GM18873 (cell line): Measurements from ENCODE around the gene AFTPH.
A peak's percentile ranks its signal among the peaks of the same experiment; 100 is the strongest.
"Not testable (repeated sequence)": the region's sequence is repeated elsewhere in the genome, so short reads cannot be mapped to it uniquely, and the experiment has no call there.

Source experiments
- ATAC-seq: cut with Tn5 transposase; IDR thresholded peaks from one replicate; pipeline ENCODE4 v1.9.1; 2021; ENCODE audit warnings: mild to moderate bottlenecking, moderate library complexity, moderate number of reproducible peaks; ENCODE audit not compliant: unreplicated experiment, low FRiP score

AFTPH gene

DNA sequence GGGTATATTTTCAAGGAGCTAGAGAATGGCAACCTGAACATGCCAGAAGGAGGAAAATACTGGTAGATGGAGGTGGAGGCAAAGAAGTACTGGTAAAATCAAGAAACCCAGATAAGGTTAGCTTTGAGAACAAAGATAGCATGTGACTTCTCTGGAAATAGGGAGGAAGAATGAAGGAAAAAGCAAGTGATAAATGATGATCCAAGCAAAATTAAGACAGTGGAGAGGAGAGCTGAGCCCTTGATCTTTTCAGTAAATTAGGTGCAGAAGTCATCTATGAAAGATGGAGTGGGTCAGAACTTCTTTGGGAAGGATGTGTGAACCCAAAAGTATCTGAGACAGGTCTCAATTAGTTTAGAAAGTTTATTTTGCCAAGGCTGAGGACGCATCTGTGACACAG is 25.7 kb upstream of the AFTPH start:
- ATAC-seq: no peak

DNA sequence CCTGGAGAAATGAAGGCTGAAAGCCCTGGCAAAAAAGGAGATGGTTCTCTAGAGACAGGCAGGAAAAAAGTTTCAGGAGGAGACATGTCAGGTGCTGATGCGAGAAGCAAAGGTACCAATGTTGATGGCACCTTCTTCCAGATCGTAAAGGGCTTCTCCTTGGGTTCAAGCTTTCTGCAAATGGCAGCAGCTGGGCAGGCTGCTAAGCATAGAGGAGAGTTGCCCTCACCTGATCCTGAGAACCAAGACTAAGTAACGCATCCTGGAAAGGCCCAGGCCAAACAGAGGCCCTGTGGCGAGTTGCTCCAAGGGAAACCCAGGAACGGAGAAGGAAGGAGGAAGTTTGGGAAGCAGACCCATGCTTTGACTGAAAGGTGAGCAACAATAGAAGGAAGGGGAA is 23.6 kb upstream of the AFTPH start:
- ATAC-seq: no peak

DNA sequence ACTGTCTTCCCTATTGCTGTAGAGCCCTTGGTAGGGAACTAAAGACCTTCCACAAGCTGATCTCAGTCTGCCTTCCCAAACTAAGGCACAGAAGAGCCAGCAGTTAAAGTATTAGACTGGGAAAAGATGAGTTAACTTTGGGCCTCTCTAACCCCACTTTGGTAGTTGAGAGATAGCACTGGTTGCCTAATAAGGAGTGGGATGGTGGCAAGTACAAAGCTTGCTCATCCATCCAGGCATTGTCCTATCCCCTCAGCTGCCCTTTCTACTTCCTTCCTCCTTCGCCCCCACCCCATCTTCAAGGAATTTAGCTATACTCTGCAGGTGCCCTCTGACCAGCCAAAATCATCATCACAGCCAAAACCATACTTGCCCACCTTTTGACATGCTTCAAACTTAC is 22.2 kb upstream of the AFTPH start:
- ATAC-seq: no peak

DNA sequence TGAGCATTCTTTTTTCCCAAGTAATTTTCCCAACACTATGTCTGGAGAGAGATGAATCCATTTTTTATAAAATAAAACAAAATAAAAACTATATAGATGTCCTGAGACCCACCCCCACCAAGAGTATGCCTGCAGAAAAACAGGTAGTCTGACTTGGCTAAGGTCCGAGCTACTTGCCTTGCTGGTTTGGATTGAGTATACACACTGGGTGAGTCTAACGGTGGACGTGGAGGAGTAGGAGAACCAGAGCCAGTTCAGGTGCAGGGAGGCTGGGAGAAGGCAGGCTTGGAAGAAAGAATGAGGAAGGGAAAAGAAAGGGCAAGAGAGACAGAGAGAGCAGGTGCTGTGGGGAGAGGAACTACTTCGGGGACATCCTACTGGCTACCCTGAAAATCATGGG is 21.3 kb upstream of the AFTPH start:
- no peak for ATAC-seq

DNA sequence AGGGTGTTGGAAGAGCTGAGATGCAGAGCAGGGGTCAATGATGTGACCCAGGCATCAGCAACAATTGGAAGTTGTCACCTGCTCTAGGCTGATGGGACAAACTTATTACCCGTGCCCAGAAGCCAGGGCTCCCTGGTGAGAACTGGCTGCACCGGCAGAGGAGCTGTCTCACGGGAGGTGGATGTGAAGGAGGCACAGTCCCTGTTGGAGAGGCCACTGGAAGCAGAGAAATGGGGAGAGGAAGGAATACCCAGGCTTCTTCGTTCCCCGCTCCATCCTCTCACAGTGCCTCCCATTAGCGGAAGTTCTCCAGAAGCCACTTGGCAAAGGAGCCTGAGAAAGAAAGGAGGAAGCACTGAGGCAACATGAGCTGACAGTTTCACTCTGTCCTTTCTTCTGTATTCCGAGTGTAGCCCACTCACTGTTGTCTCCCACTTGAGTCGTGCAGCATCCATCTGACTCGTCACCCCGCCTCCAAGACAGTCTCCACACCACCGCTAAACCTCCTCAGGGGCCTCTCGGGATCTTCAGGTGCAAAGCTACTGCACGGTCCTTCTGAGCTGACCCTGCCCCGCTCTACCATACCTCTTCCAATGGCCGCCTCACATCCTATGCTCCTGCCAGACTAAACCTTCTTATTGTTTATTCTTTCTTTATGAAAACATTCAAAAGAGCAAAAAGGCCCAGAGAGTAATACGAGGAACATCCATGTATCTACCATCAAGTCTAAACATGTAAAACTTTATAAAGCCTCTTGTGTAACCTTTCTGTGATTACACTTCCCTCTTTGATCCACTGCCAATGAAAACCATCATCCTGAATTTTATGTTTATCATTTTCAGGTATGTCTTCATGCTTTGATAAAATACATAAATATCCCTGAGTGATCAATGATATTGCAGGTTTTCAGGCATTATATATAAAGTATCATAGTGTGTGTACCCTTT is 19.1 kb upstream of the AFTPH start:
- no peak for ATAC-seq

DNA sequence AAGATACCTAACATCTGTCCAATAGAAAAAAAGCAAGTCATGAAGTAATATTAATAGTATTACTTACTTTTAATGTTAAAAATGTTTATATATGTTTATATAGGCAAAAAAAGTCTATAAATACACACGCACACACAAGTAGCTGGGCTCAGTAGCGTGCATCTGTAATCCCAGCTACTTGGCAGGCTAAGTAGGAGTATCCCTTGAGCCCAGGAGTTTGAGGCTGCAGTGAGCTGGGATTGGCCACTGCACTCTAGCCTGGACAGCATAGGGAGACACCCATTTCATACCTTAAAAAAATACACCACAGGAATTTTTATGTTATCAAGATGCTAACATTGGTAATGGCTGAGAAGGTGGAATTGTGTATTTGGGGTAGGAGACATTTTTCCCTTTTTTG is 17.4 kb upstream of the AFTPH start:
- ATAC-seq: no peak

DNA sequence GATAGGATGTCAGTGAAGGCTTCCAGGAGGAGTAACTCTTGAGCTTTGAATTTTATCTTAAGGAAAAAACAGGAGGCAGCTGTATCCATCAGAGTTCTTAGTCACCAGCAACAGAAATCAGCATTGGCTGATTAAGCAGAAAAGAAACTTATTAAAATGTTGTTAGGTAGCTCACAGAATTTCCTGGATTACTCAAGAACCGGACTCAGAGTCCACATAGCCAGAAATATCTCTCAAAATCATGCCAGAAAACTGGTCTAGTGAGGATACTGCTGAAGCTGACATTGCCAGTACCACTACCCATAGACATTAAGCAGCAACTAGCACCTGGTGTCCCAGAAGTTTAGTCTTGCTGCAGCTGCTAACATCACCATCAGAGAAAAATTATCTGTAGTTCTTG is 10.1 kb upstream of the AFTPH start:
- no peak for ATAC-seq

DNA sequence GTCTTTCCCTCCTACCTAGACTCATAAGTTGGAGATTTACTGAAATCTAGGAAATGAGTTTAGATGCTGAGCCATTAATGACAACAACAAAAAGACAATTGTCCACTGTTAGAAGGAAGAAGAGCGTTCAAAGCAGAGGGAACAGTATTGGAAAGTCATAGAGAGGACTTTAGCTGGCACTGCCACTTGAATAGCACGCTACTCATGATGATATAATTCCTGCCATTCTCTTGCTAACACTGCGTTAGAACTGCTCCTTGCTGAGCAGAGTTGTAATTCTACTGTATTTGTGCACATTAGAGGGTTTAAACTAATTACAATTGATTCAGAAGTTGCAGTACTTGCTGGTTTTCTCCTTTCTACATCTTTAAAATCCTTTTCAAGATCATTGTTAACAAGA is 9.0 kb upstream of the AFTPH start:
- no peak for ATAC-seq

DNA sequence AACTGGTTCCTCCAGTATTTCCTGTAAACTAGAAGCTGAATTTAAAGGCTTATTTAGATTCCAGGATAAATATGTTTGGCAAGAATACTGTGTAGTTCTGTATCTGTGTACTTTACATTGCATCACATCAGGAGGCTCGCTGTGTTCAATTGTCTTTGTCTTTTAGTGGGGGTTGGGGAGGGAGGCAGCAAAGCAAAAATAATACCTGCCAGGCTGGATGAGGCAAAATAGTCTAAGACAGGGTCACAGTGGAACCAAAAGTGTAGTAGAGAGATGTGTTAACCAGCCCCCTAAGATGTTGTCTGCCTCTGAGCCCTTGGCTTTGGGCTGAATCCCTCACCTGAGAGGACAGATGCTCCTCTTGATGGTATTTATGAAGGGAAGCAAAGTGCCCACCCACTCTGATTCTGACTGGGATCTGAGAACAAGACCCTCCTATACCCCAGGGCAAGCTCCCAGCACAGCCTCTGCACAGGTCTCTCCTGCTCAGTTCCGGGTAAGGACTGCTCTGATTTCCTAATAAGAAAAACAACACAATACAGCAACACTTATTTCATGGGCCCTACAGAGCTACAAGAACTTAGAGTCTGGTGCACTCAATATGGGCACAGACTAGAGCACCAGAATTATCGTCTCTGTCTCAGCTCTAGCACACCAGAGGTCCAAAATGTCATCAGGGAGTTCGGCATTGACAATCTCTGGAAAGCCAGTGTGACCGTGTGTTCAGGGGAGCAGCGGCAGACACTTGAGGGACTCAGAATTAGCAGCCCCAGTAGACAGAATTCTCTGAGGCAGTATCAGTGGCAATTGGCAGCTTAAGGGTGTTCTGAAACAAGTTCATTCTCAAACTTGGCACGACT is 7.2 kb upstream of the AFTPH start:
- no peak for ATAC-seq

DNA sequence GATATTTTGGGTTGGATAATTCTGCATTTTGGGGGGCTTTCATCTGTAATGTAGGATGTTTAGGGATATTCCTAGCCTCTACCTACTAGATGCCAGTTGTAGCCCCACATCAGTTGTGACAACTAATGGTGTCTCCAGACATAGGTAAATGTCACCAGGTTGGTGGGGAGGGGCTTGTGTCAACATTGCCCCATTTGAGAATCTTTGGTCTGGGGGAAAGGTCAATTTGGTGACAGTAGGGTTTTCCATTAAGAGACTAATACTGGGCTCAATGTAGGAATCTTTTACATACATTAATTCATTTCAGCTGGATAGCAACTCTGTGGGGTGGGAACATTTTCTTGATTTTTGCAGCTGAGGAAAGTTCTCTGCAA is 6.6 kb upstream of the AFTPH start:
- ATAC-seq: no peak

DNA sequence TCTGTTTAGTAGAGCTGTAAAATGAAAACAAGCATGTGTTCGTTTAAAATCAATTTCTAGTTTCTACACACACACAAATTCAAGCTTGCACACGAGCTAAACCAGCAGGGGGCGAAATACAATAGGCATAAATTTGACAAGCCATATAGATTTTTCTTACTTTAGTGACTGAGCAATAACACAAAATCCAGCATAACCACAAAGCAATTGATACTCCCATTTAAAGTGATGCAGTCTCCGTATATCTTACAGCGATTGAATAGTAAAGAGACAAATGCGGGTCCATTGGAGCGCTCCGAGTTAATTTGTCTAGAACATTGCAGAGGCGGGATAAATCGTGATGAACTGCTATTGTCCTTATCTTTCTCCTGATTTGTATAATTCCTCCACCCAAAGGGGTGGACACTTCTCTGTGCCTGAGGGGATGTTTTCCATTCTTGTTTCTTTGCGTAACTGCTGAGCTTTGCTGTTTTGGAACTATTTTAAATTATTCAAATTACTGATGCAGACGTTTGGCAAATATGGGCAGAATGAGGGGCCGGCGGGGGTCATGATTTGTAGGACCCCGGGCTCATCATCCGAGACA is 1.2 kb upstream of the AFTPH start:
- ATAC-seq: no peak

DNA sequence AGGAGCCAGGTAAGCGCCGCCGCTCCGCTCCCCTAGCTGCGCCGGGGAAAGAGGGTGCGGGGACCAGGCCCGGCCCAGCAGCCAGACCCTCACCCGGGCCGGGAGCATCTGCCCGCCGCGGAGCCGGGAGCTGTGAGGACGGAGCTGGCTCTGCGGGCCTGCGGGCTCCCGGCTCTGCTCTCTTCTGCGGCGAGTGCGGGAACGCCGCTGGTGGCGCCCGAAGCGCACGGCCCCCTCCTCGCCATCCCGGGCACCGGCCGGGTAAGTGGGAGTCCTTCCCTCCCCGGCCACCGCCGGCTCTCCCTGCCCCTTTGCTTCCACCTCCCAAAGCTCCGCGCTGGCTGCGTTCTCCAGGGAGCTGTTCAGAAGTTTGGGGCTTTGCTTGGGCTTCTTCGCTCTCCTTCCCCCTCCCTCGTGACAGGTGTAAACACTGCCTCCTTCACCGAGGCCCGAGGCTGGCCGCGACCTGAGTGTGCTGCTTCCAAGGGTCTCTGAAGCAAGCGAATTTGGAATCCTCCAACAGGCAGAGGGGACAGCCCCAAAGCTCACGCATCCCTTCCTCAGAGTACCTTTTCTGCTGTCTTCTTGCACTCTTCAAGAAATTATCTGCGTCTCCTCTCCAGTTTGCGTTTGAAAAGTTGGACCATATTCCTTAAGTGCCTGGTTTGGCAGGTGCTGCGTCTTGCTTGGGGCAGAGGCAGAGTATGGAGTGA is 632 bp downstream of the AFTPH start:
- ATAC-seq: peak; percentile 7

DNA sequence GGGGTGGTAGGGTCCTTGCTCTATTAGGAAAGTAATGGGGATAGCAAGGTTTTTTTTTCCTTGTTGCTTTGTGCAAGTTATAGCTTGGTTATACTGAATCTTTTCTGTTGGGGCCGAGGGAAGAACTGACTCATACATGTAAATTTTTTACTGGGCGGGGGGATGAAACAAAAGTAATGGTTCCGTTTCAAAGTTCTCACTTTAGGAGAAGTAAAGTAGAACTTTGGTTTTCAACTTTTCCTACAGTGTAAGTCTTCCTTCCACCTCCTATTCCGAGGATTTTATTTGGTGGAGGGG is 1.1 kb downstream of the AFTPH start:
- no peak for ATAC-seq

DNA sequence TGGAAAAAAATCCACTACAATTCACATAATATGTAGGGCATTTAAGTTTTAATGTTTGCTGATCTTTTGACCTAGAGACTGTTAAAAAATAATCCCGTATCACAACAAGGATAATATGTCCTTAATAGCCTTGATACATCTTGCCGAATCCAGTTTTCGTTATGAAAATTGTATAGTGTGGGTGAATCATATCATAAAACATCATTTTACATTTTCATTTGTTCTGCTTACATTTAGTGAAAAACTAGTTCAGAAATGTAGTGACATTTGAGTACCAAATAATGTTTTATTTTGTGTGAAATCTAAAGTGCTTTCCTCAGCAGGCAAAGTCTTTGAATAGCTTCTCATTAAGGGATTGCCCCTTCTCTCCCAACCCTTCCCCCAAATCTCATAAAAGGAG is 1.9 kb downstream of the AFTPH start:
- no peak for ATAC-seq

DNA sequence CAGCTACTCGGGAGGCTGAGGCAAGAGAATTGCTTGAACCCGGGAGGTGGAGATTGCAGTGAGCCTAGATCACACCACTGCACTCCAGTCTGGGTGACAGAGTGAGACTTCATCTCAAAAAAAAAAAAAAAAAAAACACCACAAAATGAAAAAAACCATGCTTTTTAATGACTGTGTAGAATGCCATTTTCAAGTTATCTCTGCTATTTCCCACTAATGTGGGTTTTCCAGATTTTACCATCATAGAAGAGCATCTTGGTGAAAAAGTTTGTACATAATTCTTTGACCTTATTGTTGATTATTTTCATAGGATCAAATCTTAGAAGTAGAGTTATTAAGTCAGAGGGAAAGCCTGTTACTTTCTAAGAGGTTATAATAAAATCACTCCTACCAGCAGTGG is 6.8 kb downstream of the AFTPH start:
- ATAC-seq: not testable (repeated sequence)

DNA sequence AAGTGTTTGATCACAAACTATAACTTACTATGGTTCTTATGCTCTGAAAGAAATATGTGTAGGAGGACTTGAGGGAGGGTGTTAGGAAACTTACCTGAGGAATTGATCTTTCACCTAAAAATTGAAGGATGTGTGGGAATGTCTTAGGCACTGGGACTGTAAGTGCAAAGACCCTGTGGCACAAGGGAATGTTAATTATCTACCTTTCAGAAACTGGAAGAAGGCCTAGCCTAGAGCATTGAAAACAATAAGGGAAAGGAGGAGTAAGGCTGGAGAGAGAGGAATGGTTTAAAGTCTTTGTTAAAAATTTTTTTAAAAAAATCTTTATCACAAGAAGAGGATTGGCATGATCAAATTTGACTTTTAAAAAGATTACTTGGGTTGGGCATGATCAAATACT is 7.9 kb downstream of the AFTPH start:
- no peak for ATAC-seq

DNA sequence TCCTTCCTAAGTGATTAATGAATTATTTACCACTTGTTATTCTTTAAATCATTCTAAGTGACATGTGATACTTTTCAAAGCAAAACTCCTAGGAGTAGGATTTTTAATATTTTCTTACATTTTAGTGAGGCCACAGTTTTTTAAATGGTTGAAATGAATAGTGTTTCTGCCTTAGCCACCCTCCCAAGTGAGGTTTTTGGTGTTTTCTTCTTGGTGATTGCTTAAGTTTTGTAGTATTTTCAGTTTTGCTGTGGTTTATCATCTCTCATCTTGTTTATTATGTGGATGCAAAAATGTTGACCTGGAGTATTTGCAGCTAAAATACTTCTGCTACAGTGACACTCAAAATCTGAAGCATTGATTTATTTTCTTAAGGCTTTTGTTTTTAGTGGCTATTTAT is 9.8 kb downstream of the AFTPH start:
- no peak for ATAC-seq

DNA sequence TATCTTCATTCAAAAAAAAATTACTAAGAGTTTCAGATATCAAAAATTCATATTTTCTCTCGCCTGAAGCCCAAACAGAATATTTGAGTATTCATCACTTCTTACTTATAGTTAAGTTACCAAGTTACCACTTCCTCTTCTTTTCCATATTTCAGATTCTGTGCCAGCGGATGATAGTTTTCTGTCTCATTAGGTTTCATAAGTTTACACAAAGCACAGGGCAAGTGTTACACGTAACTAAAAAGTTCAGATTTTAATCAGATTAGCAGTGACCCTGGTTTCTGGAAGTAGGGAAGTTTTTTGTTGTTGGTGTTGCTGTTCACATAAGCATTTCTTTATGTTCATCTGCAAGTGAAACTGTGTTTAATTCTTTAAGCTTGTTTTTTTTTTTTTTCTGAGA is 10.2 kb downstream of the AFTPH start:
- ATAC-seq: no peak

DNA sequence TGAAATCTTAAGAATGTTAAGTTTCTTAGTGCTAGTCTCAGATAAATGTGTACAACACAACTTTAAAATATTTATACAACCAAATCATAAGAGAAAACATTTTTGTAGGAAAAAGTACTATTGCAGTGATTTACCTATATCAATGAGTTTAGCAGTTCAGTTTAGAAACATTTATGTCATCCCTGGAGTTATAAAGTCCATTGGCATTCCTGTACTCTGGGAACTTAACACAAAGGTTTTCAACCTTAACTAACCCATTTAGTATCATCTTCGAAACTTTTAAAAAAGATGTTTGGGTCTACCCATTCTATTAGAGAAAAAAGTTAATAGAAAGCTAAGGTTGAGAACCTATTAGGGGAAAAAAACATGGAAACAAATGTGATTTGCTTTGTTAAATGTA is 10.9 kb downstream of the AFTPH start:
- ATAC-seq: no peak

DNA sequence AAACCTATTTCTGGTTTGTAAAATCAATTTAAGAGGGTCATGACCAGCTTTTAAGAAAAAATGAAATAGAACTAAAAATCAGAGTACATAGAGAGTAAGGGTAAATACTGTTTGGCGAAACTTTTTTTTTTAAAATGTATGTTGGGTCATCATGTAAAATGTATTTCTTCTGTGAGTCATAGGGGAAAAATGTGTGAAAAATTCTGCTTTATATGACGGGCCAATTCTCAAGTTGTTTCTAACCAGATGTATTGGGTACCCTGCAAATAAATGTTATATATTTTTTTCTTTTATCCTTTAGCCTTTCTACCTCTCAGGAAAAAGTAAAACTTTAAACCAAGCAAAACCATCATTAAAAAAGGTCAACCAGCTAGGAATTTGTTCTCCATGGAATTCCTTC is 13.9 kb downstream of the AFTPH start:
- ATAC-seq: no peak
